NCI-H128 (cell line): Measurements from ENCODE around the gene TEAD1.

ENCODE experiments used
- DNase-seq: peaks from one replicate; lab custom pipeline; 2025; ENCODE audit not compliant: unreplicated experiment; lab: John Stamatoyannopoulos, UW

TEAD1 gene

GRCh38 chr11:12786450-12786849, 112.2 kb downstream of the TEAD1 start:
- no peak for DNase-seq

- no peak for DNase-seq
These were observed 112.7 kb downstream of the TEAD1 start for GRCh38 chr11:12786891-12787290.

- no peak for DNase-seq
These were observed 113.6 kb downstream of the TEAD1 start for GRCh38 chr11:12787847-12788246.

DNA sequence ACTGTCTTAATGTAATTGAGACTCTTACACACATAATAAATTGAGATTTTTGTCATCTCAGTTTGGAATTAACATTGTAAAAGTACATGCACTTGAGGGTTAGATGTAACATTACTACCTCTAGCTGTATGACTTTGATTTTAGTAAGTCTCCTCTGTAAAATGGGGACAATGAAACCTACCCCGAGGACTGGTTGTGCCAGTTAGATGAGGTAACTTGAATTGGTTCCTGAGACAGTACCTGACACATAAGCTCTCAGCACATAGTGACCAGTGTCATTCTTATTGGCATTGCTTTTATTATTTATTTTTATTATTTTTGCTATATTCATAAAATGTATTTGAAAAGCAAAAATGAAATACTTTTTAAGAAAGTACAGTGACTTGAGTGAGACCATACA, 114.8 kb downstream of the TEAD1 start:
- DNase-seq, result no peak

- no peak for DNase-seq
These were observed 115.5 kb downstream of the TEAD1 start for GRCh38 chr11:12789596-12790215.

GRCh38 chr11:12790861-12791616, 116.8 kb downstream of the TEAD1 start:
- no peak for DNase-seq

DNA sequence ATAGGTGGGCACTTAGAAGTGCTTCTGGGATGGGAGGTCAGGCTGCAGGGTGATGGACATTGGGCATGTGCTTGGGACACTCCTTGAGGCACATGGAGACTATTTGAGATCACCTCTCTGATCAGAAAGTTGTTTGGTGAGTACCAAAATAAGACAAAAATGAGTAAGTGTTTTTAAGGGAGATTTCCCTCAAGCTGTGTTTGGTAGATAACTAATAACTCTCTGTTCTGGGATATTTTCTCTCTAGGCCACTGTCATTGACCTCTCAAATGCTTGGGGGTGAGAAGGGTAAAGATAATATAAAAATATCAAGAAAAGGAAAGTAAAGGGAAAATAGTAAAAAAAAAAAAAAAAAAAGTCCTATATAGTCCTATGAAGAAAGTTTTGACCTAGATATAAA, 117.8 kb downstream of the TEAD1 start:
- no peak for DNase-seq

DNA sequence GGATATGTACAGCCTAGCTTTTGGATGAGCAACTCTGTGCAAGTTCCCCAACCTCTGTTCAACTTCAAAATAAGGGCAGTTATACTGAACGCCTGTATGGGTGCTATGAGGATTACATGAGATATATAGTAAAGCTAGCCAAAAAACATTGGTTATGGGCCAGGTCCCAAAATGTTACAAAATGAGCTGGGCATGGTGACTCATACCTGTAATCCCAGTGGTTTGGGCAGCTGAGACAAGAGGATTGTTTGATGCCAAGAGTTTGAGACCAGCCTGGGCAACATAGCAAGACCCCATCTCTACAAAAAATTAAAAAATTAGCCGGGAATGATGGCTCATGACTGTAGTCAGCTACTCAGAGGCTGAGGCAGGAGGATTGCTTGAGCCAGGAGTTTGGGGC, 118.4 kb downstream of the TEAD1 start:
- no peak for DNase-seq

DNA sequence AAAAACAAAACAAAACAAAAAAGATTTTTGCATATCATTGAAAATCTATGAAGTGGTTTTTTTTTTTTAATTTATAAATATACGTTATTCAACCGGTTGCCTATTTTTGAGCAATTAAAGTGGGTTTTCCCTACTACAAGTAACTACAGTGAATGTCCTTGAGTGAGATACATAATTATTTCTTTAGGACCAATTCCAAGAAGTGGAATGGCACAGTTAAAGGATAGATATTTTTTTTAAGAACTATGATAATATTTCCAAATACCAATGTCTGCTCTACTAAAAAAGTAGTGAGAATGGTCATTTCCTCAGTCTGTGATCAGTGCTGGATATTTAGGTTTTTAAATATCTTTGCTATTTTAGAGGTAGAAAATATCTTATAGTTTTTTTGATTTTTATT, 118.8 kb downstream of the TEAD1 start:
- no peak for DNase-seq

DNA sequence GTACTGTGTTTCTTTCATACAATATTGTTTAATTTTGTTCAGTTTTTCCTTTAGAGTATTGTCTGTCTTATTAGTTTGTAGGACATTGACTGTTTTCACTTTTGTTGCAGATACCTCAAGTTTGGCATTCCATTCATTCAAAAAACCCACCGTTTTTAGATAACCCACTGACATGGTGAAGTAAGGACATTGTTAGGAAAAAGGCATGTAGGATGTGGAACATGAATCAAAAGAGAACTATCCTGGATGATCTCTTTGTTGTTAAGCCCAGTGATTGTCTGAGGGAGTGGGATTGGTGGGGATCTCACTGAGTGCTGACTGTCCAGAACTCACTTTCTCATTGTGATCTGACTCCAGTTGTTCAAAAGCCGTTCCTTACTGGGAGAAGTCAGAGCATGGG, 119.3 kb downstream of the TEAD1 start:
- no peak for DNase-seq

GRCh38 chr11:12794576-12795230, 120.5 kb downstream of the TEAD1 start:
- DNase-seq, result no peak

DNA sequence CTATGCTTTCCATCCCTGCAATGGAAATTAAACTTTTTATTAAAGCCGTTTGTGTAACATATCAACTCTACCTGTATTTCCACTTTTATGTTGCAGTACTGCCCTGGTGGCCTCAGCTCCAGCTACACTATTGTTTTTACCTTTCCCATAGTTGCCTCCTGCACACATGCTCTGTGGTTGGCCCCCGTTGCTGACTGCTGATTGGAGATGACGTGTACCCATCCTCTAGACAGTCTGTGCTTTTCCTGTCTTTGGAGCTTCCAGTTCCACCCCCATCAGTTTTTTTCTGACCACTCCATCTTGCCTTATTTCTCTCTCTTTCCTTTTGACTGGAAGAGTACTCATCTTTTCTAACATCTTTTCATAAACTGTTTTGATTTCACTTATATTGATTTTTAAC, 123.8 kb downstream of the TEAD1 start:
- DNase-seq, result no peak

DNA sequence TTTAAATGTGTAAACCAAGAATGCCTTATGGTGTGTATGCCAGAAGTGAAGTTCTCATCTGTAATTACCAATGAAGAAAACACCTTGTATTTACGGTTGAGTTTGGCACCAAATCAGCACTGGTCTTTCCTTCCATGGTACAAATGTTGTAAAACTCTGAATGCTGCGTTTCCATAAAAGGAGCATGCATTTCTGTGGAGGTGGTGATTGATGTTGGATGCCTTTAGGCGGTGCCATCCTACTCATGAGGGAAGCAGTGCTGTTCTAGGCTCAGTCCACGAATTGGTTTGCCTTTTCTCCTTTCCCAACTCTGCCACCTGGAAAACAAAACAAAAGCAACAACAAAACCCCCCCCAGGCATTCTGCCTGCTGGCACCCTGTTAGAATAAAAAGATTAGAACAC, 124.4 kb downstream of the TEAD1 start:
- no peak for DNase-seq

GRCh38 chr11:12799334-12799835, 125.2 kb downstream of the TEAD1 start:
- DNase-seq, result no peak

DNA sequence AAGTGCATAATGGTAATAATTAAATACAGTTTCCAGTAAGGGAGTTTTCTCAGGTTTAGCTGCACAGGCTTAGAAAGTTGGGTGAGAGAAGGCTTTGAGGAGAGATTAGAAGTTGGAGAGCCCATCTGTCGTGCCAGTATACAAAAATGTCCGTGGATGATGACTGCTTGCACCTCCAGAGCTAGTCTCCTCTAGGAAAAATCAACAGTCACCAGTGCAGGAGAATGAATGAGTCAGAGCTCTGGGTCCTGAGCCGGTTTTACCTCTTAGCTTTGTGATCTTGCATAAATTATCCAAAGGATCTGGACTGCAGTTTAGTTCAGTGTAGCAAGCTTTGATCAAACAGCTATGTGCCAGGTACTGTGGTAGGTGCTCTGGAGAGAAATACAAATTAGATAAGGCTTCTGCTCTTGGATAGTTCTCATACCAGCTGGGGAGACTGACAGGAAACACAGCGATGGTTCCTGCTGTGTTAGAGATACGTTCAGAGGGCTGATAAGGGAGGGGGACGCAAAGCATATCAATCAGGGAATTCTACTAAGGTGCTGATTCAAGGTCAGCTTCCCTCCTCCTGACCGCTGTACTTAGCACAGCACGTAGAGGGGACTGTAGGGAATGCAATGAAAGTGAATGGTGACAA, 125.9 kb downstream of the TEAD1 start:
- DNase-seq, result no peak

GRCh38 chr11:12800871-12801270, 126.7 kb downstream of the TEAD1 start:
- no peak for DNase-seq

DNA sequence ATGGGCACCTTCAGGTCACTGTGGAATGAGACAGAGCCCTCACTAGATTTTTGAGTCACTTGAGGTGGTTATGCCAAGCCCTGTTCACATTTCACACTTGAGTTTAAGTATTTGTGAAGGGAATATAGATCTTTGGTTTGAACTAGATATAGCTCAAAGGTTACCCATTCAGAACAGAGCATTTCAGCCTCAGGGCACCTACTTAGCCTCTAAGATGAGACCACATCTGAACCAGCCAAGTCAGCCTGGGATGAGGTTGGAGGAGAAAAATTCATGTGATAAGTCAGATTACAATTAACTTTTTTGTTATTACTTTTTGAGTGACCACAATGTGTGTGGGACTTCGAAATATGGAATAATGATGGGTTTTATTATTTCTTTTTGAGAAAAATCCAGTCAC, 127.8 kb downstream of the TEAD1 start:
- no peak for DNase-seq

GRCh38 chr11:12802418-12803085, 128.3 kb downstream of the TEAD1 start:
- peak; percentile 96 for DNase-seq

DNA sequence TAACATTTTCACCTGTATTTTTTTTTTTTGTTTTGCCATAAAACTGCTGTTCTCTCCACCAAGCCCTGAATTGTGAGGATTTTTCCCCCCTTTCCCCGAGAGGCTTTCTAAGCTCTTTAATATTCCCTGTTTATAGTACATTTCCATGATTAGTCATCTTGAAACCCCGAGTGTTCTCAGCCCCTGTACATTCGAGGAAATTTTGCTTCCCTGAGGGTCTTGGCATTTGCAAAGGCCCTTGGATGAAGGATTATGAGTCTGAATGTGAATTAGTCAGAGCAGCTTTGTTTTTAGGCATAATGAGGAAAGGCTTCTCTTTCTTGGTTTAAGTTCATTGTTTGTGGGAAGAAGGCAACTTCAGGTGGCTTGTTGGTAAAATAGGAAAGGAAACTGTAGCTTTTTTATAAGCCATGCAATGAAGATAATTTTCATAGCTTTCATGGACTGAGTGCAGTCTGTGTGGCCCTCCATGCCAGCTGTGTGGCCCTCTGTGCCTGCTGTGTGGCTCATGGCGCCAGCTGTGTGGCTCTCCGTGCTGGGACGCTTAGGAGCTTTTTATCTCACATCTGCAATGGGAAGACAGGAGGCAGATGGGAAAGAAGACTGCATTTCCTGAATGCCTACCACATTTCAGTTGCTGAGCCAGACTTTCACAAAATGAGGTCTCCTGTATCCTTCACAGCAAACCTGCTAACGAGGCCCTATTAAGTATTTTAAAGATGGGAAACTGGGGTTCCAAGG, 129.0 kb downstream of the TEAD1 start:
- no peak for DNase-seq

DNA sequence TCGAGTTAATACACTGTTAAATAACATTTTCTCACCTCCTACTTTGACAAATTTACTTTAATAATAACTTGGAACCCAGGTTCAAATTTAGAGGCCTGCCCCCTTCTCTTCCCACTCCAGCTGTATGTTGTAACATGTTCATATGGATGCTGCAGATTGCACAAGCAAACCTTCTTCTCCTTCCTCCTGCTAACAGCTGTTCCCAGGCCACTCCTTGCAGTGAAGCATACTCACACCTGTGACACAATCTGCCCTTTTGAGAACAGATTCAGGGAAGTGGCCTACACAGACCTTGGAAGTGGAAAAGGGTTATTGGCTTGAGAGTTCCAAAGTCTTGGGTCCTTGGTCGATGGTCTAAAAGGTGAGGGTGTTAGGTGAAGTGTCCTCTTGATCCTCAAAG, 131.9 kb downstream of the TEAD1 start:
- DNase-seq, result no peak
